ENCODE data around the gene CELF5. TPM values are rescaled to one million over a fixed set of nuclear protein-coding genes. Genes with fewer than 3 reads are reported as not detected.
"Not testable (repeated sequence)": the region's sequence is repeated elsewhere in the genome, so short reads cannot be mapped to it uniquely, and the experiment has no call there.

The CELF5 gene
- total RNA-seq, 1 donor from 2014 or later: 0.41 TPM

DNA sequence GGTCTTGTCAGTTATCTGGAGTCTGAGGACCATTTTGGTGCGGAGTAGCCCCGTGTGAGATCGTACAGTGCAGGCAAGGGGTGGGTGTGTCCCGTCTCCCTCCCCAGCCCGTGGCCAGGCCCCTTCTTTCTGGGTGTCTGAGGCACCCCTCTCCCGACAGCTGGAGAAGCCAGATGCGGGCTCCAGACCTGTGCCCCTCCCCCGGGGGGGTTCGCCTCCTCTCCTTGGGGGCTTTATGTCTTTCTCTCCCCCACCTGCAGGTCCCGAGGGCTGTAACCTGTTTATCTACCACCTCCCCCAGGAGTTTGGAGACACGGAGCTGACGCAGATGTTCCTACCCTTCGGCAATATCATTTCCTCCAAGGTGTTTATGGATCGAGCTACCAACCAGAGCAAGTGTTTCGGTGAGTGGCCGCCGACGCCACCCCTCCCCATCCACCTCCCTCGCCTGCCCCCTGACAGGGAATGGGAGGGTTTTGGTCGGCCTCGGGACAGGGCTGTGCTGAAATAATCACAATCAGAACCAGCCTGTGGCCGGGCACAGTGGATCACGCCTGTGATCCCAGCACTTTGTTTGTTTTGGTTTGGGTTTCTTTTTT lies 65.6 kb downstream of the CELF5 start:
- intact Hi-C loops (cut with micrococcal nuclease): no loop called here

DNA sequence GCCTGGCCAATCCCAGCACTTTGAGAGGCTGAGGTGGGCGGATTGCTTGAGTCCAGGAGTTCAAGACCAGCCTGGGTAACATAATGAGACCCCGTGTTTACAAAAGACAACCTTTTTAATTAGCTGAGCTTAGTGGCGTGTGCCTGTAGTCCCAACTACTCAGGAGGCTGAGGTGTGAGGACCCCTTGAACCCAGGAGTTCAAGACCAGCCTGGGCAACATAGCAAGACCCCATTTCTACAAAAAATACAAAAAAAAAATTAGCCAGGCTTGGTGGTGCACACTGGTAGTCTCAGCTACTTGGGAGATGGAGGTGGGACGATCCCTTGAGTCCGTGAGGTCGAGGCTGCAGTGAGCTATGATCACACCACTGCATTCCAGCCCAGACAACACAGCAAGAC lies 66.4 kb downstream of the CELF5 start:
- intact Hi-C loops (cut with micrococcal nuclease): not testable (repeated sequence)

DNA sequence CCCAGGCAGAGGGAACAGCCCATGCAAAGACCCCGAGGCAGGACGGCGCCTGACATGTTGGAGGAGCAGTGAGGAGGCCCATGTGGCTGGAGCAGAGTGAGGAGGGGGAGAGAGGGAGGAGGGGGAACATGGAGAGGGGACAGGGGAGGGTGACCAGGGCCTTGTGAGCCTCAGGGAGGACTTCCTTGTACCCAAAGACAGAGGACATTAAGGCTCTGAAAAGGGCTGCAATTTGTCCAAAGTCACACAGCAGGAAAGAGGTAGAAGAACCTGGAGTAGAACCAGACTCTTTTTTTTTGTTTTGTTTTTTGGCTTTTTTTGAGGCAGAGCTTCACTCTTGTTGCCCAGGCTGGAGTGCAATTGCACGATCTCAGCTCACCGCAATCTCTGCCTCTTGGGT lies 67.2 kb downstream of the CELF5 start:
- intact Hi-C loops (cut with micrococcal nuclease): no loop called here

DNA sequence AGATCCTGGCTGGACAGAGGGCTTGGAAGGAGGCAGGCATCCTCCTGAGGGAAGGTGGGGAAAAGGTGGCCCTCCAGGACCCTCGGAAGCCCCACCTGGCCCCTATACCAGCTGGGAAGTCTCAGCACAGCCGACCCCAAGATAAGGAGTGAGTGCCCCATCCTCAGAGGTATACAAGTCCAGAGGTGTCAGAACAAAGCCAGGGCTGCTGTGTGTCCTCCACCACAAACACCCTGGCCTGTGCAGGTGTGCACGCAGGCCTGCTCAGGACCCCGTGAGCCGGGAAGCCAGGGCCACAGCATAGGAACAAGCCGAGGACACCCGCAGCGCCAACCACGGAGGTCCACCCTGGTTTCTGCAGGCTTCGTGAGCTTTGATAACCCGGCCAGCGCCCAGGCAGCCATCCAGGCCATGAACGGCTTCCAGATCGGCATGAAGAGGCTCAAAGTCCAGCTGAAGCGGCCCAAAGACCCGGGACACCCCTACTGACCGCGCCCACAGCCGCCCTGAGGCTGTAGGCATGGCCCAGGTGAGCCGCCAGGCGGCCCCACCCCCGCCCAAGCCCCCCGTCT lies 68.6 kb downstream of the CELF5 start:
- intact Hi-C loops (cut with micrococcal nuclease): no loop called here

DNA sequence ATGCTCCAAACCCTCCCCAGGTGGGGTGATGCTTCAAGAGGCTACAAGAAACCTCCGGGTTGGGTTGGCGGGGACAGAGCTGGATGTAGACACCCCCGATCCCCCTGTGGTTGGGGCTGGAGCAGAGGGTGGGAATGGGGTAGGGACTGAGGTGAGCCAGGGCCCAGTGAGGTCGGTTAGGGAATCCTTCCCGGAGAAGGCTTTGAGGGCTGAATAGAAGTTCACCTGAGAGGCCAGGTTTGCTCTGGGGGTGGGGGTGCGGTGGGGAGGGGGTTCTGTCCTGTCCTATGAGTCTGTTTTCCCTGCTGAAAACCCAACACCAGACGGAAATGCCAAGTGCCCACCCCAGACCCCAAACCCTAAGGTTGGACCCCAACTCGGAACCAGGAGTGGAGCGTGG lies 69.1 kb downstream of the CELF5 start:
- intact Hi-C loops (cut with micrococcal nuclease): no loop called here

DNA sequence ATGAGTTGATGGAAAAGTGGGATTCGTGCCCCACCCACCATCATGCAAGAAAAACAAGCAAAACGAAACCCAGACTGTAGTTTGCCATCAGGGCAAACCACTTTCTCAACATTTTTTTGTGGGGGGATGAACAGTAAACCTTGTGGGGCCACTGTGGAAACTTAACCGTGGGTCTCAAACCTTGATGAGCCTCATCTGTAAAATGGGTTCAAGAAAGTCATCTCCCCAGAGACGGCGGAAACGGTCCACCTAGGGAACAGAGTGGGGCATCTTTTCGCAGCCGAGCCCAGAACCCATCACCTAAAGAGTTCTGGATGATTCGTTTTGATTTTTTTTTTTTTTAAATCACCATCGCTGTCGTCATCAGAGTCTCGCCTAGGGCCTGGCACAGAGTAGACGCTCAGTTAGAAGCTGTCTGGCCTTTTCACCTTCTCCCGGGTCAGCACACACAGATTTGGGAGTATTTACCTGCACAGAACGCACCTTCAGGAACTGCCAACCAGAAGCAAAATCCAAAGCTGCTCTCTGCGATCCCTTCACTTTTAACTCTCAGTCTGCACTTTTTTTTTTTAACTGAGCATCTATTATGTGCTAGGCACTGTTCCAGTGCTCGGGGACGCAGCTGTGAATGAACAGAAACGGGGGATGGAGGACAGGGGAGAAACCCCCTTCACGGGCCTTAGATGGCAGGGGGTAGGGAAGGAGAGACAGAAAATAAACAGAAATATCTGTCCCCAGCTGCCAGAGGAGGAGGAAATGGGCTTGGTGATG lies 69.8 kb downstream of the CELF5 start:
- intact Hi-C loops (cut with micrococcal nuclease): no loop called here

DNA sequence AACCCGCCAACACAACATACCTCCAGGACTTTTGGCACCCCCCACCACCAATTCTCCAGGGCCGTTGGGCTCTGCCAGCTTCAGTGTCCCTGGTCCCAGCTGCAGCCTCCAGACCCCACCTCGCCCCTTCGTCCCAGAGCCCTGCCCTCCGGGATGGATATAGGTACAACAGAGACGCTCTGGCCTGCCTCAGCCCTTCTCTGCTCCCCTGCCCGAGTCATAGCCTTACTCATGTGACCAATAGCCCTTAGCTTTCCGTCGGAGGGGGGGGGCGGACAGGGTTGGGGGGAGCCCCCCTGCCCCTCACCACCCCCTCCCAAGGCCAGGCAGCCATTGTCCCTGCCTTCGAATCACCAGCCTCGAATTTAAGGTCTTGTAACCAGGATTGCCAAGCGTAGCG lies 71.1 kb downstream of the CELF5 start:
- intact Hi-C loops (cut with micrococcal nuclease): no loop called here

DNA sequence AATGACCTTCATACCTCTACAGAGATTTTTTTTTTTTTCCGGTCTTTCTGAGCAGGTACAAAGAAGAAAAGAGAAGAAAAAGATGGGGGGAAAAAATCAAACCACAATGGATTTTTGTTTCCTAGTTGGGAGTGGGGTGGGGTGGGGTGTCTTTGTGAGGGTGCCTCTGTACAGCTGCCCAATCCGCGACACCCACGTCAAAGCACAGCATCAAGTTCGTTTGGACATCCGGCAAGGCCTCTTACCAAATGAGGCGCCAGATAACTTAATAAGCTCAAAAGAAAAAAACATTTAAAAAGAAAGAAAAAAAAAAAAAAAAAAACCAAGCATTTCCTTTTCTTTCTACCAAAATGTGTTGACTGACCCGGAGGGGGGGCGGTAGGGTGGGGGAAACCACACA lies 71.6 kb downstream of the CELF5 start:
- intact Hi-C loops (cut with micrococcal nuclease): no loop called here

DNA sequence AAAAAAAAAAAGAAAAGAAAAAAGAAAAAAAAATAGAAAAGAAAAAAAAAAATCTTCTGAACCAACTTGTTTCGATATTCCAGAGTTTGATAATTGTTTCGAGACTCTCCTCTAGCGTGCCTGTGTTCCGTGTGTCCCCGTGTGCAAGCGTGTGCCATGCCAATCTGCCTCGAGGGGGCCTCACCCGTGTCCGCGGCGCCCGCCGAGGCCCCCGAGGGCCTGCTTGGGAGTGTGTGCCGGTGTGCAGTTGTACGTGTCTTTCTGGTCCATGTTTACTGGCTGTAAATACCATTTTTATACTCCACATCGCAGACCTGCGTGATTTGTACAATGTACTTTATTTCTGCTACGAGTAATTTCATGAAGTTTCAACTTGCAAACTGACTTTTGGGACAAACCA lies 72.0 kb downstream of the CELF5 start:
- intact Hi-C loops (cut with micrococcal nuclease): no loop called here

DNA sequence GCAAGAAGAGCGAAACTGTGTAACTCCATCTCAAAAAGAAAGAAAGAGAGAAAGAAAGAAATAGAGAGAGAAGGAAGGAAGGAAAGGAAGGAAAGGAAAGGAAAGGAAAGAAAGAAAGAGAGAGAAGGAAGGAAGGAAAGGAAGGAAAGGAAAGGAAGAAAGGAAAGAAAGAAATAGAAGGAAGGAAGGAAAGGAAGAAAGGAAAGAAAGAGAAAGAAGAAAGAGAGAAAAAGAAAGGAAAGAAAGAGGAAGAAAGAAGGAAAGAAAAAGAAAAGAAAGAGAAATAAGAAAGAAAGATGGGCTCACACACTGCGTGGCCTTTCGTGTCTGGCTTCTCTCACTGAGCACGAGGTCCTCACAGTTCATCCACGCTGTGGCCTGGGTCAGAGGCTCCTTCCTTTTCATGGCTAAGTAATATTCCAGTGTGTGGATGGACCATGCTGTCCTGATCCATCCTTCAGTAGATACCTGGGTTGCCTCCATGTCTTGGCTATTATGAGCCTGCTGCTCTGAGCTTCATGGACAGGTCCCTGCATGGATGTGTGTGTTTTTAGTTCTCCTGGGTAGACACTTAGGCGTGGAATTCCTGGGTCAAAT lies 74.5 kb downstream of the CELF5 start:
- intact Hi-C loops (cut with micrococcal nuclease): no loop called here

DNA sequence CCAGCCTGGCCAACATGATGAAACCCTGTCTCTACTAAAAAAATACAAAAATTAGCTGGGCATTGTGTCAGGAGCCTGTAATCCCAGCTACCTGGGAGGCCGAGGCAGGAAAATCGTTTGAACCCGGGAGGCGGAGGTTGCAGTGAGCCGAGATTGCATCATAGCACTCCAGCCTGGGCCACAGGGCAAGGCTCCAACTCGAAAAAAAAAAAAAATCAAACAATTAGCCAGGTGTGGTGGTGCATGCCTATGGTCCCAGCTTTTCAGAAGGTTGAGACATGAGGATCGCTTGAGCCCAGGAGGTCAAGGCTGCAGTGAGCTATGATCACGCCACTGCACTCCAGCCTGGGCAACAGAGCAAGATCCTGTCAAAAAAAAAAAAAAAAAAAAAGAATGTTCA lies 76.1 kb downstream of the CELF5 start:
- intact Hi-C loops (cut with micrococcal nuclease): not testable (repeated sequence)

DNA sequence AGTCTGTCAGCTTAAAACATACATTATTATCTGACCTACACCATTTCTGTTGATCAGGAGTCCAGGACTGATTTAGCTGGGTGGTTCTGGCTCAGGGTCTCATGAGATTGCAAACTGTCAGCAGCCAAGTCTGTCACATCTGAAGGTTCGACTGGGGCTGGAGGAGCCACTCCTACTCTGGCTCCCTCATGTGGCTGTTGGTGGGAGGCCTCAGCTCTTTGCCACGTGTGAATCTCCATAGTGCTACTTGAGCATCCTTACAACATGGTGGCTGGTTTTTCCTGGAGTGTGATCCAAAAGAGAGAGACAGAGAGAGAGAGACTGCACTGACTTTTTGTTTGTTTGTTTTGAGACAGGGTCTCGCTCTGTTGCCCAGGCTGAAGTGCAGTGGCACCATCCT lies 78.3 kb downstream of the CELF5 start:
- intact Hi-C loops (cut with micrococcal nuclease): no loop called here

DNA sequence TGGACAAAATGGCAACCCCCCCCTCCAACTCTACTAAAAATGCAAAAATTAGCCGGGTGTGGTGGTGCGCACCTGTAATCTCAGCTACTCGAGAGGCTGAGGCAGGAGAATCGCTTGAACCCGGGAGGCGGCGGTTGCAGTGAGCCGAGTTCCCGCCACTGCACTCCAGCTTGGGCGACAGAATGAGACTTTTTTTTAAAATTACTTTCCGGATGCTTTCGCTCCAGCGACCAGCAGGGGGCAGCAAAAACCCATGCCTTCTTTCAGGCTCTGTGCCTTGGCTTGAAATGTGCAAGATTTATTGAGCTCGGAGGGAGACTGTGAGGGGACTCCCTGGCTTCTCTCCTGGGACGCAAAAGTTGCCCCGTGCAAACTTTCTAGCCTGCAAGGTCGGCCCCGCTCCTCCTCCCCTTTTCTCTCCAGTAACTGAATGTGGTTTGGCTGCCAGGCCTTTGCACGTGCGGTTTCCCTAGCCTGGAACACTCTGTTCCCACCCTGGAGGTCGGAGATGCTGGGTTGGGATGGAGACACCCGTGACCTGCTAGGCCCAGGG lies 80.5 kb downstream of the CELF5 start:
- intact Hi-C loops (cut with micrococcal nuclease): no loop called here

DNA sequence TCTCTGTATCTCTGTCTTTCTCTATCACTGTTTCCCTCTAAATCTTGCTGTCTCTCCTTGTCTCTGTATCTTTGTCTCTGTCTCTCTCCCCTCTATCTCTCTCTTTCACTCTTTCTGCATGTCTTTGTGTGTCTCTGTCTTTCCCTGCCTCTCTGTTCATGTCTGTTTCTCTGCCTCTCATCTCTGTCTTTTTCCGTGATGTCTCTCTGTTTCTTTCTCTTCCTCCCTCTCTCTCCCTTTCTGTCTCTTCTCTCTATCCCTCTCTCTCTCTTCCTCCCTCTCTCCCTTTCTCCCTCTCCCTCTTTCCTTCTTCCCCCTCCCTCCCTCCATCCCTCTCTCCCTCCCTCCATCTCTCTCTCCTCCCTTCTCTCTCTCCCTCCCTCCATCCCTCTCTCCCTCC lies 85.3 kb downstream of the CELF5 start:
- intact Hi-C loops (cut with micrococcal nuclease): no loop called here

DNA sequence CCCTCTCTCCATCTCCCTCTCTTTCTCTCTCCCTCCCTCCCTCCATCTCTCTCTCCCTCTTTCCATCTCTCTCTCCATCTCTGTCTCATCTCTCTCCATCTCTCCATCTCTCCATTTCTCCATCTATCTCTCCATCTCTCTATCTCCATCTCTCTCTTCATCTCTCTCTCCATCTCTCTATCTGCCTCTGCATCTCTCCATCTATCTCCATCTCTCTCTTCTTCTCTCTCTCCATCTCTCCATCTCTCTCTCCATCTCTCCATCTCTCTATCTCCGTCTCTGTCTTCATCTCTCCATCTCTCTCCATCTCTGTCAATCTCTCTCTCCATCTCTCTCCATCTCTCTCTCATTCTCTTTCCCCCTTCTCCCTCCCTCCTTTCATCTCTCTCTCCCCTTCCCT lies 85.8 kb downstream of the CELF5 start:
- intact Hi-C loops (cut with micrococcal nuclease): no loop called here

DNA sequence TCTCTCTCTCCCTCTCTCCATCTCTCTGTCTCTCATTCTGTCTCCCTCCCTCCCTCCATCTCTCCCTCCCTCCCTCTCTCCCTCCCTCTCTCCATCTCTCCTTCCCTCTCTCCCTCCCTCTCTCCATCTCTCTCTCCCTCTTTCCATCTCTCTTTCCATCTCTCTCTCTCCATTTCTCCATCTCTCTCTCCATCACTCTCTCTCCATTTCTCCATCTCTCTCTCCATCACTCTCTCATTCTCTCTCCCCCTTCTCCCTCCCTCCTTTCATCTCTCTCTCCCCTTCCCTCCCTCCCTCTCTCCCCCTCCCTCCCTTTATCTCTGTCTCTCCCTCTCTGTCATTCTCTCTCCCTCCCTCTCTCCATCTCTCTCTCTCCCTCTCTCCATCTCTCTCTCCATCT lies 86.2 kb downstream of the CELF5 start:
- intact Hi-C loops (cut with micrococcal nuclease): no loop called here

DNA sequence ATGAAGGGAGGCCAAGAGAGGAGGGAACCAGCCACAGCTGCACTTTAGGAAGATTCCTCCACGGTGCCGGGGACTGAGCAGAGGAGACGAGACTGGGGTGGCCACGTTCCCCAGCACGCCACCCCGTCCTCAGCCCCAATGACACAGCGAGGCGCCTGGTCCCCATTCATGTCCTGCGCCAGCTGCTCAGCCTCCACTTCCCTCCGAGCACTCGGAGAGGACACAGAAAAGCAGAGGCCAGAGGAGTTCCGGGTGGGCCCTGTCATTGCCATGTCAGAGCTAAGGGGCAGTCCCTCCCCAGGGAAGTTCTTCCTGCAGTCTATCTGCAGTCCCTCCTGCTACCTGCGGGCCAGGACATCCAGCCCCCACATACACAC lies 88.7 kb downstream of the CELF5 start:
- intact Hi-C loops (cut with micrococcal nuclease): no loop called here

DNA sequence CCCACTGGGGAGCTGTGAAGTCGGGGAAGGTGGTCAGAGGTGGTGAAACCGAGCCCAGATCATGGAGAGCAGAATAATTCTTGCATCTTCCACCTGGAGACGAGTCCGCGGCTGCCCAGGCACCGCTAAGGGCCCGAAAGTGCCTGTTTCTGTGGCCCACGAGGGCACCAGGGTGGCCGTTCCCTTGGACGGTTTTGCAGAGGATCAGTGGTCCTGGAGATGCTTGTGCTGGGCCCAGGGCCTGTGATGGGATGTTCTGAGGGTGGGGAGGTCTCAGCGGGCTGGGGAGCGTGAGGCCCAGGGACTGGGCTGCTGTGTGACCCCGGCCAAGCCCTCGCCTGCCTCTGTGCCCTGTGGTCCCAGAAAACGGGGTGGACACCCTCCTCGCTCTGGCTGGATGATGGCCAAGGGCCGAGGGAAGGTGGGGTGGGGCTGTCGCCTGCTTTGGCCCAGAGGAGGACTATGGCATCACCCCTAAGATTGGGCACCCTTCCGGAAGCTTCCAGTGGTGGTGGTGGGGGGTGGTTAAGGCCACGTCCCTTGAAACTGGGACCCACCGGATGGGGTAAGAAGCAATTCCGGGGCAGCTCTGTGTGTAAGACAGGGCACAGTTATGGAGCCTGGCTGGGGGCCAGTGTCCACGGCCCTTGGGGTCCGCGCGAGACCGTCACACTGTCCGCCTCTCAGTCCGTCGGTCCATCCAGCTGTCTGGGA lies 90.7 kb downstream of the CELF5 start:
- intact Hi-C loops (cut with micrococcal nuclease): no loop called here

DNA sequence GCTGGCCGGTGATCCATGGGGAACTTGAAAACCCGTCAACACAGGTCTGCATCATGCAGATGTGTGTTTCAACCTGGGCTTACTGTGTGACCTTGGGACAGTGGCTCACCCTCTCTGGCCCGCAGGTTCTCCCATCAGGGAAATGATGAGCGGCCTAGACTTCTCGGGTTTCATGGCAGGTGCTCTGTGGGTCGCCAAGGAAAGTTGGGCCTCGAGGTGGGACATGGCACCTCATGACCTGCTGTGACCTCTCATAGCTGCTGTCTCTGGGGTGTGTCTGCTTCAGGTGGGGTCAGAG lies 91.2 kb downstream of the CELF5 start:
- intact Hi-C loops (cut with micrococcal nuclease): no loop called here

DNA sequence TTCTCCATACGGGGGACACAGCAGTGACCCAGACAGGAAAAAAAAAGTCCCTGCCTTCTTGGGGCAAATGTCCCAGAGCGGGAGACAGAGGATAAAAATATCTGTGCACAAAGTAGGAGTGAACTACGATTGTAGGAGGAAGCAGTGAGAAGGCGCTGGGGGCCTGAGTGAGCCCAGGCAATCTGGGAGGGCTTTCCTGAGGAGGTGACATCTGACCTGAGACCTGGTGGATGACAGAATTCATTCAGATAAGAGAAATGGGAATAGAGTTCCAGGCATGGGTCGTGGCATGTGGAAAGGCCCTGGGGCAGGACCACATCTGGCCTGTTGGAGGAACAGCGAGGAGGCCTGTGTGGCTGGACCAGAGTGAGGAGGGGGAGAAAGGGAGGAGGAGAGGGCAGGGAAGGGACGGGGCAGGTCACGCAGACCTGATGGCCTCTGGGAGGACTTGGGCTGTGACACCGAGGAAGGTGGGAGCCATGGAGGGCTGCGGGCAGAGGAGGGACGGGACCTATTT lies 91.7 kb downstream of the CELF5 start:
- intact Hi-C loops (cut with micrococcal nuclease): no loop called here

DNA sequence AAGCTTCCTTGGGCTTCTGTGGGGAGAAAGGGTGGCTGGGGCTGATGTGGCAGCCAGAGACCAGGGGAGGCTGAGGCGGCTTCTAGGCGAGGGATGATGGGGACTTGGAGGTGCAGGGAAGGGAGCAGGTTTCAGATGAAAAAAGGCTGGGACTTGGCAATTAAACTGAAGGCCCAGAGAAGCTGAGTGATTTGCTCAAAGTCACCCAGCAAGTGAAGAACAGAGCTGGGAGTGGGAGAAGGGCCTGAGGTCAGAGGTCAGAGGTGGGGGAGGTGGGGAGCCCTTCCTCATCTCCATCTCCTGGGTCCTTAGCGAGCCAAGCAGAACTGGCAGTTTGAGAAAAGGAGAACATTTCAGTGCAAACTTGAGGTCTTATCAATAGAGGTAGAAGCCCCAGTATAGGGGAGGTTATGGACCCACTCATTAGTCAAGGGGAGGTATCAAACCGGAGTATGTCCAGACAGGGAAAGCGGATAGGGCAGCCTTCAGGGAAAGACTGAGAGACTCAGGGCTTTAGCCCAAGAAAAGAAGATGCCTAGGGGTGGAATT lies 92.3 kb downstream of the CELF5 start:
- intact Hi-C loops (cut with micrococcal nuclease): no loop called here

All from T-helper 2 cell treated with Interferon-gamma antibody and Interleukin-4, amounts not matched to agents 100 ng/mL and 5 ng/mL, for 36 hours (primary cell).